ENCODE measurements around the gene MMS19.

GRCh38 chr10:97508342-97508741 is 10.1 kb upstream of the MMS19 start:
- TF ChIP-seq POLR2A (IDR thresholded peaks at IDR 0.05) (no peak), EP300 (IDR thresholded peaks at IDR 0.05) (no peak)

Data from upper lobe of left lung (tissue), 4 donors.